Measurements from ENCODE around the gene FCHO2.

Gene FCHO2

GRCh38 chr5:73139485-73139884 lies 183.6 kb downstream of the FCHO2 start:
- no peak for DNase-seq

Data from hematopoietic multipotent progenitor cell treated with erythropoietin and hydrocortisone succinate and interleukin-3 and kit ligand, for 4 days (in vitro differentiated cells).